H1 (cell line): ENCODE measurements around the gene NFAM1. TPM values are rescaled to one million over a fixed set of nuclear protein-coding genes. Genes with fewer than 3 reads are reported as not detected.

Experiments
- CTCF ChIA-PET: fragments of 300-600 bp; sonication (Branson Sonifier 250); formaldehyde crosslinking; loops from one replicate; lab custom pipeline; 2021; ENCODE audit not compliant: partially characterized antibody; lab: Charles Lee
- POLR2A ChIA-PET: fragments of 300-600 bp; sonication (Branson Sonifier 250); formaldehyde crosslinking; loops from one replicate; lab custom pipeline; 2021; ENCODE audit warnings: inconsistent platforms; ENCODE audit not compliant: partially characterized antibody; lab: Charles Lee
- DNase-seq, 2 experiments: peaks; one replicate each; pipeline versions ENCODE4 v3.0.0 to v3.0.0-alpha.2; 2010 to 2022; ENCODE audit warnings: low spot score in 2 of 2, low read depth in 1 of 2, mixed read lengths in 1 of 2
- FAIRE-seq: peaks from 2 replicates; lab custom pipeline; 2011; peaks lifted over from hg19 to GRCh38; lab: Jason Lieb, UNC
- H2AFZ ChIP-seq: 2 replicates; pipeline ENCODE4 v1.8.1; 2012; ENCODE audit warnings: low read length, inconsistent platforms
- H2AK5ac ChIP-seq: 2 replicates; pipeline ENCODE4 v1.6.1; 2013; ENCODE audit warnings: low read depth, low read length
- H2BK120ac ChIP-seq: replicated peaks from 2 replicates; pipeline ENCODE3; 2013; ENCODE audit warnings: low read depth, low read length, inconsistent platforms
- H2BK12ac ChIP-seq: 2 replicates; pipeline ENCODE4 v1.6.1; 2013; ENCODE audit warnings: low read depth, low read length
- H2BK15ac ChIP-seq: 2 replicates; pipeline ENCODE4 v1.6.1; 2013; ENCODE audit warnings: low read length
- H2BK20ac ChIP-seq: 2 replicates; pipeline ENCODE4 v1.6.1; 2013; ENCODE audit warnings: low read length
- H2BK5ac ChIP-seq: 2 replicates; pipeline ENCODE4 v1.6.1; 2013; ENCODE audit warnings: low read depth, low read length
- H3K14ac ChIP-seq: 2 replicates; pipeline ENCODE4 v1.6.1; 2013; ENCODE audit warnings: inconsistent platforms; ENCODE audit not compliant: insufficient read length
- H3K18ac ChIP-seq: 2 replicates; pipeline ENCODE4 v1.6.1; 2013; ENCODE audit warnings: low read length; ENCODE audit errors: extremely low read depth
- H3K23ac ChIP-seq: 2 replicates; pipeline ENCODE4 v1.6.1; 2013; ENCODE audit warnings: inconsistent platforms; ENCODE audit not compliant: insufficient read length
- H3K23me2 ChIP-seq: 2 replicates; pipeline ENCODE4 v1.6.1; 2013; ENCODE audit warnings: low read depth, low read length
- H3K27ac ChIP-seq: 2 replicates; pipeline ENCODE4 v1.6.1; 2011; ENCODE audit warnings: low read depth, low read length, inconsistent platforms
- H3K27me3 ChIP-seq, 4 experiments: replicated peaks in 1 of 4; 1 replicate in 1 of 4; 2 replicates in 3 of 4; pipeline versions ENCODE4 v1.6.1 to v1.8.1; 2011 to 2013; ENCODE audit warnings: low read length in 3 of 4, mild to moderate bottlenecking in 3 of 4, inconsistent platforms in 2 of 4, mixed read lengths in 2 of 4, moderate library complexity in 1 of 4; ENCODE audit not compliant: control insufficient read depth in 3 of 4, insufficient read depth in 3 of 4; ENCODE audit errors: extremely low read depth in 1 of 4
- H3K36me3 ChIP-seq, 4 experiments: 2 replicates each; pipeline versions ENCODE4 v1.6.1 to v1.8.1; 2011 to 2013; ENCODE audit warnings: mild to moderate bottlenecking in 4 of 4, low read length in 3 of 4, moderate library complexity in 2 of 4, control low read depth in 1 of 4, inconsistent platforms in 1 of 4; ENCODE audit not compliant: insufficient read depth in 4 of 4, control insufficient read depth in 2 of 4
- H3K4ac ChIP-seq: replicated peaks from 2 replicates; pipeline ENCODE3; 2013; ENCODE audit warnings: low read length, low read depth, mixed read lengths, inconsistent platforms; ENCODE audit not compliant: insufficient read length
- H3K4me1 ChIP-seq, 4 experiments: replicated peaks in 1 of 4; 1 replicate in 1 of 4; 2 replicates in 3 of 4; pipeline versions ENCODE4 v1.6.1 to v1.8.1; 2011 to 2013; ENCODE audit warnings: low read length in 3 of 4, inconsistent platforms in 2 of 4, mixed read lengths in 1 of 4; ENCODE audit not compliant: insufficient read depth in 4 of 4, control insufficient read depth in 3 of 4
- H3K4me2 ChIP-seq, 2 experiments: 2 replicates each; pipeline versions ENCODE4 v1.6.1 to v1.8.1; 2011 to 2013; ENCODE audit warnings: low read depth in 2 of 2, low read length in 2 of 2, control low read depth in 1 of 2, inconsistent platforms in 1 of 2, mild to moderate bottlenecking in 1 of 2; ENCODE audit not compliant: insufficient read depth in 1 of 2
- H3K4me3 ChIP-seq, 4 experiments: fragments of 200-600, 300-600 bp in 1 of 4; sonication (generic), shearing (Covaris generic), sonication (Bioruptor Twin) in 1 of 4; 2 replicates each; pipeline versions ENCODE4 v1.5.1 to v1.8.1; 2011 to 2016; ENCODE audit warnings: low read length in 4 of 4, low read depth in 3 of 4, control low read depth in 2 of 4, inconsistent platforms in 2 of 4, mild to moderate bottlenecking in 2 of 4, mixed read lengths in 1 of 4, moderate library complexity in 1 of 4; ENCODE audit not compliant: insufficient read depth in 2 of 4; ENCODE audit errors: extremely low read depth in 1 of 4
- H3K56ac ChIP-seq: replicated peaks from 2 replicates; pipeline ENCODE3; 2013; ENCODE audit warnings: low read depth, mild to moderate bottlenecking, mixed read lengths, low read length, inconsistent platforms; ENCODE audit not compliant: insufficient read length
- H3K79me1 ChIP-seq: 2 replicates; pipeline ENCODE4 v1.6.1; 2013; ENCODE audit warnings: low read depth, low read length, control low read depth
- H3K79me2 ChIP-seq, 2 experiments: 2 replicates each; pipeline versions ENCODE4 v1.6.1 to v1.8.1; 2012 to 2013; ENCODE audit warnings: low read length in 2 of 2, mild to moderate bottlenecking in 2 of 2, inconsistent platforms in 1 of 2; ENCODE audit not compliant: insufficient read depth in 2 of 2, control insufficient read depth in 1 of 2
- H3K9ac ChIP-seq, 4 experiments: replicated peaks in 1 of 4; 1 replicate in 1 of 4; 2 replicates in 3 of 4; pipeline versions ENCODE4 v1.6.1 to v1.8.1; 2011 to 2013; ENCODE audit warnings: low read depth in 3 of 4, low read length in 3 of 4, control low read depth in 2 of 4, mild to moderate bottlenecking in 2 of 4, moderate library complexity in 2 of 4, inconsistent platforms in 1 of 4; ENCODE audit errors: extremely low read depth in 1 of 4
- H3K9me3 ChIP-seq, 2 experiments: 2 replicates each; pipeline versions ENCODE4 v1.6.1 to v1.8.1; 2012 to 2013; ENCODE audit warnings: mild to moderate bottlenecking in 2 of 2, moderate library complexity in 2 of 2, control low read depth in 1 of 2, inconsistent platforms in 1 of 2, low read depth in 1 of 2, low read length in 1 of 2, mixed read lengths in 1 of 2; ENCODE audit not compliant: insufficient read depth in 2 of 2
- H4K20me1 ChIP-seq, 2 experiments: replicated peaks in 1 of 2; 2 replicates each; pipeline versions ENCODE3 to v1.8.1; 2011 to 2013; ENCODE audit warnings: inconsistent platforms in 2 of 2, low read length in 2 of 2, mild to moderate bottlenecking in 1 of 2; ENCODE audit not compliant: insufficient read depth in 2 of 2, control insufficient read depth in 1 of 2
- H4K5ac ChIP-seq: 2 replicates; pipeline ENCODE4 v1.6.1; 2013; ENCODE audit warnings: low read length, low read depth, mixed read lengths, inconsistent platforms; ENCODE audit not compliant: insufficient read length
- H4K8ac ChIP-seq: 2 replicates; pipeline ENCODE4 v1.8.0; 2013; ENCODE audit warnings: mild to moderate bottlenecking, moderate library complexity, low read length, inconsistent platforms; ENCODE audit not compliant: insufficient read depth; ENCODE audit errors: extremely low read depth
- H4K91ac ChIP-seq: replicated peaks from 2 replicates; pipeline ENCODE3; 2013; ENCODE audit warnings: low read length, mixed read lengths, inconsistent platforms; ENCODE audit not compliant: insufficient read length
- WGBS, 2 experiments: shearing (Covaris generic) in 1 of 2; methylation state at CpG; one replicate each; pipeline versions ENCODE4 v1.1.6 to v1.1.7; 2013 to 2015; ENCODE audit warnings: low lambda C conversion rate in 2 of 2, mixed read lengths in 2 of 2, inconsistent platforms in 1 of 2, low coverage in 1 of 2, missing lambda C conversion rate in 1 of 2; ENCODE audit not compliant: insufficient replicate concordance in 2 of 2, insufficient coverage in 1 of 2, insufficient read length in 1 of 2; ENCODE audit errors: extremely low coverage in 1 of 2, missing lambda C conversion rate in 1 of 2; 5-methylcytosine and 5-hydroxymethylcytosine counted together
- polyA plus RNA-seq, 7 experiments: library from polyadenylated mRNA; depleted of rRNA in 3 of 7; stranded (reverse) in 5 of 7; unstranded in 2 of 7; fragments of >200 nt in 5 of 7; fragments of 200-250 nt in 2 of 7; gene quantifications; 1 replicate in 5 of 7; 2 replicates in 1 of 7; 4 replicates in 1 of 7; pipeline versions ENCODE4 v1.2.1 to v1.2.3, GENCODE V29; 2011 to 2013; ENCODE audit warnings: missing spikeins in 2 of 7, mixed read lengths in 2 of 7
- total RNA-seq: library from RNA; stranded (reverse); fragmentation: NEBNext Ultra II Directional; extraction: Animal tissue kit (Norgen Biotek cat#: 25700); gene quantifications from 2 replicates; pipeline ENCODE4 v1.2.1, GENCODE V29; 2021

The NFAM1 gene
- total and polyA plus RNA-seq, 2 of the 8 experiments (the other 6 are each of a cell fraction or from before 2014, with no cell fraction given) = 0.62 to 0.73 TPM

DNA sequence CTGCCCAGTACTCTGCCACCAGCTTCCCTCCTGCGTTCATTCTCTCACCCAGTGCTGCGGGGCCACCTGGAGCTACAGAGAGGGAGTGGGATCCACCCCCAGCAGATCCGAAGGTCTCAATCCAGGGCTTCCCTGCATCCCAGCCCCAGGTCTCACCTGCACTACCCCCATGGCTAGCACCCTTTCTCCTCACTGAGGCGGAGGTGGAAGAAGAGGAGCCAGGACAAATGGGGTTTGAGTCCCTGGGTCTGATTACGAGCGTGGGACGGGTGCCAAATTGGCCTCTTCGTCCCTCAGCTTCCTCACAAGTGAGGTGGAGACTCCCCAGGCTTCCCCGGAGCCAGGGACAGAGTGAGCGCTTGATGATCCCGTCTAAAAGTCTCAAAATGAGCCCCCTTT is 64.2 kb downstream of the NFAM1 start:
- Histone ChIP-seq H3K4me3 (peak overlapping the region; percentile 75 to 97 (median 83)), H3K4me2 (peak overlapping the region; percentile 84 to 97), H3K56ac (peak overlapping the region; percentile 43), H2AFZ (no peak overlapping the region), H3K14ac (no peak overlapping the region), H3K23me2 (peaks cover 12% of the 10 kb centered on the region; the same call in 1 of the 2 replicates), H2BK15ac (no peak overlapping the region; the same call in 1 of the 2 replicates), H2AK5ac (no peak overlapping the region), H2BK120ac (no peak overlapping the region), H3K4me1 (peaks cover 21 to 50% (median 31%) of the 10 kb centered on the region in 4 experiments), H3K4ac (peak overlapping the region; percentile 49), H4K8ac (peak overlapping the region; percentile 90; the same call in 1 of the 2 replicates), H3K9me3 (no peaks in the 10 kb centered on the region), H3K27ac (no peak overlapping the region), H2BK20ac (no peak overlapping the region), H3K36me3 (no peaks in the 10 kb centered on the region), H3K23ac (no peak overlapping the region), H4K91ac (no peak overlapping the region), H2BK5ac (no peak overlapping the region; the same call in 1 of the 2 replicates), H3K18ac (peak overlapping the region; percentile 85), H3K9ac (peak overlapping the region in 3 of 4 experiments; percentile 59 to 83 (median 82); a peak in 6 of 7 replicates), H4K20me1 (peaks cover 10 to 18% of the 10 kb centered on the region in 2 experiments), H3K27me3 (peaks cover 0 to 2% (median 0%) of the 10 kb centered on the region in 4 experiments; a peak in 2 of 7 replicates), H3K79me2 (peaks cover 5 to 39% of the 10 kb centered on the region in 2 experiments; a peak in 3 of 4 replicates), H2BK12ac (peak overlapping the region; percentile 43; the same call in 1 of the 2 replicates), H3K79me1 (peaks cover 5% of the 10 kb centered on the region; the same call in 1 of the 2 replicates), H4K5ac (no peak overlapping the region)
- no peak for FAIRE-seq
- POLR2A ChIA-PET = interaction anchor here (0.6 to 2.6 kb wide), 14 partner anchors 9 to 421 kb away, joined by 3 to 10 read pairs (median 5); partner anchors contain the start of genes CENPM and NDUFA6
- 3% methylated on average over 9 of the region's 11 CpGs; no CpG with 5 or more reads in 1 of the 2 experiments for WGBS, 2 experiments
- DNase-seq = no peak
- CTCF ChIA-PET = interaction anchor here (0.5 to 2.5 kb wide), 8 partner anchors 8 to 199 kb away, joined by 3 to 10 read pairs (median 4); no protein-coding TSS in a partner anchor
